GM23338 (cell line): Measurements from ENCODE around the gene TRAPPC12. TPM values are rescaled to one million over a fixed set of nuclear protein-coding genes. Genes with fewer than 3 reads are reported as not detected.

Source experiments
- ATAC-seq: fragments of 200-7000 bp; cut with Tn5 transposase; 3 replicates; pipeline ENCODE4 v1.9.1; 2020
- DNase-seq: peaks from one replicate; pipeline ENCODE4 v3.0.0-alpha.2; 2015; ENCODE audit warnings: low spot score
- H2AFZ ChIP-seq: fragments of 200-600 bp; sonication (generic); 2 replicates; pipeline ENCODE4 v1.8.0; 2016; ENCODE audit warnings: antibody characterized with exemption, mild to moderate bottlenecking, moderate library complexity
- H3F3A ChIP-seq: fragments of 200-600 bp; sonication (generic); replicated peaks from 2 replicates; pipeline ENCODE4 v1.8.0; 2017; ENCODE audit warnings: antibody characterized with exemption, mixed run types, low read depth
- H3K27ac ChIP-seq: fragments of 200-600 bp; sonication (generic); 2 replicates; pipeline ENCODE4 v1.6.1; 2016; ENCODE audit warnings: low read depth
- H3K27me3 ChIP-seq: fragments of 200-600 bp; sonication (generic); 2 replicates; pipeline ENCODE4 v1.8.0; 2016; ENCODE audit warnings: mild to moderate bottlenecking, mixed run types, moderate library complexity; ENCODE audit not compliant: insufficient read depth
- H3K36me3 ChIP-seq: fragments of 200-600 bp; sonication (generic); 2 replicates; pipeline ENCODE4 v1.8.0; 2016; ENCODE audit warnings: mild to moderate bottlenecking; ENCODE audit not compliant: insufficient read depth
- H3K4me1 ChIP-seq: fragments of 200-600 bp; sonication (generic); 2 replicates; pipeline ENCODE4 v1.8.0; 2016; ENCODE audit warnings: mild to moderate bottlenecking, moderate library complexity; ENCODE audit not compliant: insufficient read depth
- H3K4me2 ChIP-seq: fragments of 200-600 bp; sonication (generic); 2 replicates; pipeline ENCODE4 v1.7.1; 2017; ENCODE audit warnings: mixed run types
- H3K4me3 ChIP-seq: fragments of 200-600 bp; sonication (generic); 2 replicates; pipeline ENCODE4 v1.6.1; 2016; ENCODE audit warnings: mixed run types
- H3K79me2 ChIP-seq: fragments of 200-600 bp; sonication (generic); replicated peaks from 2 replicates; pipeline ENCODE4 v1.8.0; 2017; ENCODE audit warnings: mild to moderate bottlenecking; ENCODE audit not compliant: insufficient read depth
- H3K9me2 ChIP-seq: fragments of 200-600 bp; sonication (generic); 2 replicates; pipeline ENCODE4 v1.8.0; 2017; ENCODE audit not compliant: insufficient read depth
- H4K20me1 ChIP-seq: fragments of 200-600 bp; sonication (generic); replicated peaks from 2 replicates; pipeline ENCODE4 v1.8.0; 2017; ENCODE audit warnings: mild to moderate bottlenecking; ENCODE audit not compliant: insufficient read depth
- H3K27ac Mint-ChIP-seq: 2 replicates; pipeline ENCODE4 v1.8.0; 2020; ENCODE audit warnings: inconsistent platforms, mild to moderate bottlenecking, moderate library complexity, mixed read lengths
- H3K27me3 Mint-ChIP-seq: 3 replicates; pipeline ENCODE4 v1.8.0; 2022; ENCODE audit warnings: low read depth, mild to moderate bottlenecking, moderate library complexity, mixed read lengths, inconsistent platforms; ENCODE audit not compliant: insufficient read depth, poor library complexity
- H3K36me3 Mint-ChIP-seq: 3 replicates; pipeline ENCODE4 v1.8.0; 2021; ENCODE audit warnings: low read depth, mild to moderate bottlenecking, inconsistent platforms, moderate library complexity, mixed read lengths
- H3K4me1 Mint-ChIP-seq: 3 replicates; pipeline ENCODE4 v1.8.0; 2020; ENCODE audit warnings: mild to moderate bottlenecking, inconsistent platforms, mixed read lengths
- H3K4me3 Mint-ChIP-seq: 3 replicates; pipeline ENCODE4 v1.8.0; 2021; ENCODE audit warnings: moderate library complexity, mild to moderate bottlenecking, inconsistent platforms, mixed read lengths
- H3K9me3 Mint-ChIP-seq: 3 replicates; pipeline ENCODE4 v1.8.0; 2020; ENCODE audit warnings: moderate library complexity, mild to moderate bottlenecking, inconsistent platforms, mixed read lengths
- CREB1 ChIP-seq: fragments of 250-450 bp; sonication (Bioruptor Pico); IDR thresholded peaks from 2 replicates; pipeline ENCODE4 v1.5.0; 2020; ENCODE audit warnings: low read depth, mild to moderate bottlenecking, moderate library complexity
- EZH2 ChIP-seq: fragments of 200-600 bp; sonication (generic); IDR thresholded peaks from one replicate; pipeline ENCODE4 v1.8.0; 2017; ENCODE audit warnings: antibody characterized with exemption, mild to moderate bottlenecking, low read depth; ENCODE audit not compliant: unreplicated experiment
- EZH2phosphoT487 ChIP-seq: fragments of 200-600 bp; sonication (generic); IDR thresholded peaks from one replicate; pipeline ENCODE4 v1.8.1; 2018; ENCODE audit warnings: antibody characterized with exemption; ENCODE audit not compliant: unreplicated experiment
- JUNB ChIP-seq: IDR thresholded peaks from one replicate; pipeline ENCODE4 v1.6.1; 2016; ENCODE audit warnings: antibody characterized with exemption; ENCODE audit not compliant: unreplicated experiment
- NANOG ChIP-seq: IDR thresholded peaks from 2 replicates; pipeline ENCODE4 v1.6.1; 2016; ENCODE audit warnings: antibody characterized with exemption, borderline replicate concordance
- POLR2AphosphoS5 ChIP-seq: IDR thresholded peaks from 2 replicates; pipeline ENCODE4 v1.6.1; 2016; ENCODE audit warnings: antibody characterized with exemption, low read depth
- STAT1 ChIP-seq: IDR thresholded peaks from one replicate; pipeline ENCODE4 v1.6.1; 2016; ENCODE audit warnings: antibody characterized with exemption; ENCODE audit not compliant: unreplicated experiment
- ZNF331 ChIP-seq: fragments of 250-450 bp; sonication (Bioruptor Pico); IDR thresholded peaks from 2 replicates; pipeline ENCODE4 v1.5.0; 2020; ENCODE audit warnings: low read depth, mild to moderate bottlenecking, moderate library complexity
- polyA plus RNA-seq: library from polyadenylated mRNA; unstranded; fragments of >200 nt; fragmentation: Nextera tagmentation; extraction: Ambion mirVana; gene quantifications from 2 replicates; pipeline ENCODE4 v1.2.1, GENCODE V29; 2016
- total RNA-seq: library from RNA; depleted of rRNA; stranded (reverse); fragments of >200 nt; shearing (Covaris generic); gene quantifications from 2 replicates; pipeline ENCODE4 v1.2.3, GENCODE V29; 2014
- TF ChIP-seq, protein P1 (sequence below): IDR thresholded peaks from 2 replicates; pipeline ENCODE4 v1.6.1; 2016; ENCODE audit warnings: antibody characterized with exemption
- TF ChIP-seq, protein P2 (sequence below): fragments of 250-450 bp; sonication (Bioruptor Pico); IDR thresholded peaks from 2 replicates; pipeline ENCODE4 v1.5.0; 2020; ENCODE audit warnings: mild to moderate bottlenecking, moderate library complexity
- TF ChIP-seq, protein P3 (sequence below), 2 experiments: fragments of 200-600 bp in 1 of 2; sonication (generic) in 1 of 2; conservative IDR thresholded peaks; 2 replicates each; pipeline versions ENCODE4 v1.5.1 to v1.6.1; 2016 to 2017; ENCODE audit warnings: antibody characterized with exemption in 2 of 2, low read depth in 2 of 2, mild to moderate bottlenecking in 2 of 2, moderate library complexity in 1 of 2

TRAPPC12 gene
- total and polyA plus RNA-seq, 2 experiments from 2014 or later, result 48.9 to 57.7 TPM

DNA sequence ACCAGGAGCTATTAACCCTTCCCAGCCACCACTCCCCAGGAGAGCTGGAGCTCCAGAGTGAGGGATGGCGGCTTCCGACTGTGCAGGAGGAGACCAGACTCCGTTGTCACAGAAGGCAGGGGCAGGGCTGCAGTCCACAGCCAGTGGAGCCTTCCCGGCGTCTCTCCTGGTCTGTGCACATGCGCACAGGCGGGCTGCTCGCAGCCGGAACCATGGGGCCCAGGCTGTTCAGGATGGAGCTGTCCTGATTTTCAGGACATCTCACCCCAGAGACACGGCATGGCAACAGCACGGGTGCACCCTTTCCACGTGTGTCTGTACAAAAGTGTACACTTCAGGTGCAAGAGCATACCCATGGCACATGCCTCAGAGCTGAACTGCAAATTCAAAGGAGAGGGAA is 30.7 kb upstream of the TRAPPC12 start:
- peaks cover 4% of the 10 kb centered on the region; the same call in 1 of the 2 replicates for H3K36me3 ChIP-seq
- H3F3A ChIP-seq, result no peaks in the 10 kb centered on the region
- H3K36me3 Mint-ChIP-seq, result peaks cover 45% of the 10 kb centered on the region
- H3K27ac ChIP-seq, result no peak overlapping the region
- no peaks in the 10 kb centered on the region for H3K79me2 ChIP-seq
- H3K4me3 Mint-ChIP-seq, result no peak overlapping the region
- H3K4me1 ChIP-seq, result no peaks in the 10 kb centered on the region
- no peaks in the 10 kb centered on the region; the same call in 1 of the 3 replicates for H3K9me3 Mint-ChIP-seq
- no peak overlapping the region for H3K4me2 ChIP-seq
- peak; percentile 46 for ATAC-seq
- no peak overlapping the region for H2AFZ ChIP-seq
- H3K27me3 ChIP-seq, result no peaks in the 10 kb centered on the region
- no peak for DNase-seq
- peak overlapping the region; percentile 48; the same call in 1 of the 2 replicates for H3K27ac Mint-ChIP-seq
- no peak overlapping the region for H3K4me3 ChIP-seq
- H4K20me1 ChIP-seq, result no peaks in the 10 kb centered on the region; the same call in 1 of the 2 replicates
- no peak for TF ChIP-seq CREB1
- TF ChIP-seq, protein P1, sequence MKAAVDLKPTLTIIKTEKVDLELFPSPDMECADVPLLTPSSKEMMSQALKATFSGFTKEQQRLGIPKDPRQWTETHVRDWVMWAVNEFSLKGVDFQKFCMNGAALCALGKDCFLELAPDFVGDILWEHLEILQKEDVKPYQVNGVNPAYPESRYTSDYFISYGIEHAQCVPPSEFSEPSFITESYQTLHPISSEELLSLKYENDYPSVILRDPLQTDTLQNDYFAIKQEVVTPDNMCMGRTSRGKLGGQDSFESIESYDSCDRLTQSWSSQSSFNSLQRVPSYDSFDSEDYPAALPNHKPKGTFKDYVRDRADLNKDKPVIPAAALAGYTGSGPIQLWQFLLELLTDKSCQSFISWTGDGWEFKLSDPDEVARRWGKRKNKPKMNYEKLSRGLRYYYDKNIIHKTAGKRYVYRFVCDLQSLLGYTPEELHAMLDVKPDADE, result no peak
- TF ChIP-seq NANOG, result no peak
- TF ChIP-seq JUNB, result no peak
- no peak for TF ChIP-seq POLR2AphosphoS5
- H3K27me3 Mint-ChIP-seq, result peaks cover 6% of the 10 kb centered on the region
- no peaks in the 10 kb centered on the region for H3K9me2 ChIP-seq
- peaks cover 10% of the 10 kb centered on the region for H3K4me1 Mint-ChIP-seq

GRCh38 chr2:3349211-3349693 is 30.2 kb upstream of the TRAPPC12 start:
- no peaks in the 10 kb centered on the region; the same call in 1 of the 2 replicates for H4K20me1 ChIP-seq
- no peaks in the 10 kb centered on the region for H3K9me2 ChIP-seq
- H3K27me3 Mint-ChIP-seq, result peaks cover 6% of the 10 kb centered on the region
- no peaks in the 10 kb centered on the region for H3F3A ChIP-seq
- peaks cover 4% of the 10 kb centered on the region; the same call in 1 of the 2 replicates for H3K36me3 ChIP-seq
- no peaks in the 10 kb centered on the region for H3K79me2 ChIP-seq
- H3K4me2 ChIP-seq, result no peak overlapping the region
- no peak for DNase-seq
- peaks cover 48% of the 10 kb centered on the region for H3K36me3 Mint-ChIP-seq
- H3K9me3 Mint-ChIP-seq, result no peaks in the 10 kb centered on the region; the same call in 1 of the 3 replicates
- no peak overlapping the region for H3K27ac ChIP-seq
- no peaks in the 10 kb centered on the region for H3K27me3 ChIP-seq
- peak; percentile 73 for ATAC-seq
- peak overlapping the region; percentile 48; the same call in 1 of the 2 replicates for H3K27ac Mint-ChIP-seq
- no peak overlapping the region for H3K4me3 Mint-ChIP-seq
- no peak overlapping the region for H2AFZ ChIP-seq
- no peaks in the 10 kb centered on the region for H3K4me1 ChIP-seq
- H3K4me3 ChIP-seq, result no peak overlapping the region
- H3K4me1 Mint-ChIP-seq, result peaks cover 10% of the 10 kb centered on the region
- no peak for TF ChIP-seq EZH2phosphoT487
- no peak for TF ChIP-seq ZNF331 (CRISPR knock-in tag)
- TF ChIP-seq NANOG, result no peak
- TF ChIP-seq, protein P1, result no peak
- TF ChIP-seq, protein P2, sequence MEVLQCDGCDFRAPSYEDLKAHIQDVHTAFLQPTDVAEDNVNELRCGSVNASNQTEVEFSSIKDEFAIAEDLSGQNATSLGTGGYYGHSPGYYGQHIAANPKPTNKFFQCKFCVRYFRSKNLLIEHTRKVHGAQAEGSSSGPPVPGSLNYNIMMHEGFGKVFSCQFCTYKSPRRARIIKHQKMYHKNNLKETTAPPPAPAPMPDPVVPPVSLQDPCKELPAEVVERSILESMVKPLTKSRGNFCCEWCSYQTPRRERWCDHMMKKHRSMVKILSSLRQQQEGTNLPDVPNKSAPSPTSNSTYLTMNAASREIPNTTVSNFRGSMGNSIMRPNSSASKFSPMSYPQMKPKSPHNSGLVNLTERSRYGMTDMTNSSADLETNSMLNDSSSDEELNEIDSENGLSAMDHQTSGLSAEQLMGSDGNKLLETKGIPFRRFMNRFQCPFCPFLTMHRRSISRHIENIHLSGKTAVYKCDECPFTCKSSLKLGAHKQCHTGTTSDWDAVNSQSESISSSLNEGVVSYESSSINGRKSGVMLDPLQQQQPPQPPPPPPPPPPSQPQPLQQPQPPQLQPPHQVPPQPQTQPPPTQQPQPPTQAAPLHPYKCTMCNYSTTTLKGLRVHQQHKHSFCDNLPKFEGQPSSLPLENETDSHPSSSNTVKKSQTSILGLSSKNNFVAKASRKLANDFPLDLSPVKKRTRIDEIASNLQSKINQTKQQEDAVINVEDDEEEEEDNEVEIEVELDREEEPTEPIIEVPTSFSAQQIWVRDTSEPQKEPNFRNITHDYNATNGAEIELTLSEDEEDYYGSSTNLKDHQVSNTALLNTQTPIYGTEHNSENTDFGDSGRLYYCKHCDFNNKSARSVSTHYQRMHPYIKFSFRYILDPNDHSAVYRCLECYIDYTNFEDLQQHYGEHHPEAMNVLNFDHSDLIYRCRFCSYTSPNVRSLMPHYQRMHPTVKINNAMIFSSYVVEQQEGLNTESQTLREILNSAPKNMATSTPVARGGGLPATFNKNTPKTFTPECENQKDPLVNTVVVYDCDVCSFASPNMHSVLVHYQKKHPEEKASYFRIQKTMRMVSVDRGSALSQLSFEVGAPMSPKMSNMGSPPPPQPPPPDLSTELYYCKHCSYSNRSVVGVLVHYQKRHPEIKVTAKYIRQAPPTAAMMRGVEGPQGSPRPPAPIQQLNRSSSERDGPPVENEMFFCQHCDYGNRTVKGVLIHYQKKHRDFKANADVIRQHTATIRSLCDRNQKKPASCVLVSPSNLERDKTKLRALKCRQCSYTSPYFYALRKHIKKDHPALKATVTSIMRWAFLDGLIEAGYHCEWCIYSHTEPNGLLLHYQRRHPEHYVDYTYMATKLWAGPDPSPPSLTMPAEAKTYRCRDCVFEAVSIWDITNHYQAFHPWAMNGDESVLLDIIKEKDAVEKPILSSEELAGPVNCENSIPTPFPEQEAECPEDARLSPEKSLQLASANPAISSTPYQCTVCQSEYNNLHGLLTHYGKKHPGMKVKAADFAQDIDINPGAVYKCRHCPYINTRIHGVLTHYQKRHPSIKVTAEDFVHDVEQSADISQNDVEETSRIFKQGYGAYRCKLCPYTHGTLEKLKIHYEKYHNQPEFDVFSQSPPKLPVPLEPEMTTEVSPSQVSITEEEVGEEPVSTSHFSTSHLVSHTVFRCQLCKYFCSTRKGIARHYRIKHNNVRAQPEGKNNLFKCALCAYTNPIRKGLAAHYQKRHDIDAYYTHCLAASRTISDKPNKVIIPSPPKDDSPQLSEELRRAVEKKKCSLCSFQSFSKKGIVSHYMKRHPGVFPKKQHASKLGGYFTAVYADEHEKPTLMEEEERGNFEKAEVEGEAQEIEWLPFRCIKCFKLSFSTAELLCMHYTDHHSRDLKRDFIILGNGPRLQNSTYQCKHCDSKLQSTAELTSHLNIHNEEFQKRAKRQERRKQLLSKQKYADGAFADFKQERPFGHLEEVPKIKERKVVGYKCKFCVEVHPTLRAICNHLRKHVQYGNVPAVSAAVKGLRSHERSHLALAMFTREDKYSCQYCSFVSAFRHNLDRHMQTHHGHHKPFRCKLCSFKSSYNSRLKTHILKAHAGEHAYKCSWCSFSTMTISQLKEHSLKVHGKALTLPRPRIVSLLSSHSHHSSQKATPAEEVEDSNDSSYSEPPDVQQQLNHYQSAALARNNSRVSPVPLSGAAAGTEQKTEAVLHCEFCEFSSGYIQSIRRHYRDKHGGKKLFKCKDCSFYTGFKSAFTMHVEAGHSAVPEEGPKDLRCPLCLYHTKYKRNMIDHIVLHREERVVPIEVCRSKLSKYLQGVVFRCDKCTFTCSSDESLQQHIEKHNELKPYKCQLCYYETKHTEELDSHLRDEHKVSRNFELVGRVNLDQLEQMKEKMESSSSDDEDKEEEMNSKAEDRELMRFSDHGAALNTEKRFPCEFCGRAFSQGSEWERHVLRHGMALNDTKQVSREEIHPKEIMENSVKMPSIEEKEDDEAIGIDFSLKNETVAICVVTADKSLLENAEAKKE (CRISPR knock-in tag), result no peak
- TF ChIP-seq POLR2AphosphoS5, result no peak
- no peak for TF ChIP-seq CREB1
- TF ChIP-seq EZH2, result no peak
- TF ChIP-seq, protein P3, sequence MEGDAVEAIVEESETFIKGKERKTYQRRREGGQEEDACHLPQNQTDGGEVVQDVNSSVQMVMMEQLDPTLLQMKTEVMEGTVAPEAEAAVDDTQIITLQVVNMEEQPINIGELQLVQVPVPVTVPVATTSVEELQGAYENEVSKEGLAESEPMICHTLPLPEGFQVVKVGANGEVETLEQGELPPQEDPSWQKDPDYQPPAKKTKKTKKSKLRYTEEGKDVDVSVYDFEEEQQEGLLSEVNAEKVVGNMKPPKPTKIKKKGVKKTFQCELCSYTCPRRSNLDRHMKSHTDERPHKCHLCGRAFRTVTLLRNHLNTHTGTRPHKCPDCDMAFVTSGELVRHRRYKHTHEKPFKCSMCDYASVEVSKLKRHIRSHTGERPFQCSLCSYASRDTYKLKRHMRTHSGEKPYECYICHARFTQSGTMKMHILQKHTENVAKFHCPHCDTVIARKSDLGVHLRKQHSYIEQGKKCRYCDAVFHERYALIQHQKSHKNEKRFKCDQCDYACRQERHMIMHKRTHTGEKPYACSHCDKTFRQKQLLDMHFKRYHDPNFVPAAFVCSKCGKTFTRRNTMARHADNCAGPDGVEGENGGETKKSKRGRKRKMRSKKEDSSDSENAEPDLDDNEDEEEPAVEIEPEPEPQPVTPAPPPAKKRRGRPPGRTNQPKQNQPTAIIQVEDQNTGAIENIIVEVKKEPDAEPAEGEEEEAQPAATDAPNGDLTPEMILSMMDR (conservative IDR thresholded peaks at IDR 0.05; ENCODE audit: low read depth in 2 of 2), result no peak
- TF ChIP-seq JUNB, result no peak
- no peak for TF ChIP-seq STAT1
